Limb (tissue), 2 donors: Measurements from ENCODE around the gene ZNF783.
"Not testable (repeated sequence)": the region's sequence is repeated elsewhere in the genome, so short reads cannot be mapped to it uniquely, and the experiment has no call there.

Experiments used
- DNase-seq, 2 donors: peaks; one replicate each; pipeline ENCODE4 v3.0.0-alpha.2; 2016; ENCODE audit errors: extremely low spot score in 2 of 2

The ZNF783 gene

GRCh38 chr7:149297034-149297755, 35.2 kb downstream of the ZNF783 start:
- DNase-seq = no peak

GRCh38 chr7:149300620-149301285, 38.8 kb downstream of the ZNF783 start:
- no peak for DNase-seq

- no peak for DNase-seq
Measured at GRCh38 chr7:149302222-149302621, 40.2 kb downstream of the ZNF783 start.

DNA sequence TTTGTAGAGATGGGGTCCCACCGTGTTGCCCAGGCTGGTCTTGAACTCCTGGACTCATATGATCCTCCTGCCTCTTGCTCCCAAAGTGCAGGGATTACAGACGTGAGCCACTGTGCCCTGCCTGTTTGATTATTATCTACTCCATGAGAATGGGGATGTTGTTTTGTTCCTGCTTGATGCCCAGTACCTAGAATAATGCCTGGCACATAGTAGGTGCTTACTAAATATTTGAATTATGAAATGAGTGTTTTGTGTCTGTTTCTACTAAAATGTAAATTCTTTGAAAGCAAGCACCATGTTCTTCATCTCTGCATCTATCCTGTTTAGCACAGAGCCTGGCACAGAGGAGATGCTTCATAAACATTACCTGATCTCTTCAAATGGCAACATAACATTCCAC, 40.9 kb downstream of the ZNF783 start:
- DNase-seq = no peak

GRCh38 chr7:149304006-149304405, 42.0 kb downstream of the ZNF783 start:
- DNase-seq = no peak

DNA sequence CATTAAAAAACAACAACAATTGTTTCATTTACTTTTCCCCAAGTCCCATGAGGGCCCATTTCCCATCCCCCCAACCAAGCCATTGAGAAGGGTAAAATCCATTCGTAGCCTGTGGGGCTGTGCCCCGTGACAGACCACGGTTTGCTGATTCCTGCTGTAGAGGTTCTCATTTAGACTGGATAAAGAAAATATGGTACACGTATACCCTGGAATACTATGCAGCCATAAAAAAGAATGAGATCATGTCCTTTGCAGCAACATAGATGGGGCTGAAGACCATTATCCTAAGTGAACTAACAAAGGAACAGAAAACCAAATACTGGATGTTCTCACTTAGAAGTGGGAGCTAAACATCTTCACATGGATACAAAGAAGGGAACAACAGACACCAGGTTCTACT, 44.9 kb downstream of the ZNF783 start:
- DNase-seq = no peak

DNA sequence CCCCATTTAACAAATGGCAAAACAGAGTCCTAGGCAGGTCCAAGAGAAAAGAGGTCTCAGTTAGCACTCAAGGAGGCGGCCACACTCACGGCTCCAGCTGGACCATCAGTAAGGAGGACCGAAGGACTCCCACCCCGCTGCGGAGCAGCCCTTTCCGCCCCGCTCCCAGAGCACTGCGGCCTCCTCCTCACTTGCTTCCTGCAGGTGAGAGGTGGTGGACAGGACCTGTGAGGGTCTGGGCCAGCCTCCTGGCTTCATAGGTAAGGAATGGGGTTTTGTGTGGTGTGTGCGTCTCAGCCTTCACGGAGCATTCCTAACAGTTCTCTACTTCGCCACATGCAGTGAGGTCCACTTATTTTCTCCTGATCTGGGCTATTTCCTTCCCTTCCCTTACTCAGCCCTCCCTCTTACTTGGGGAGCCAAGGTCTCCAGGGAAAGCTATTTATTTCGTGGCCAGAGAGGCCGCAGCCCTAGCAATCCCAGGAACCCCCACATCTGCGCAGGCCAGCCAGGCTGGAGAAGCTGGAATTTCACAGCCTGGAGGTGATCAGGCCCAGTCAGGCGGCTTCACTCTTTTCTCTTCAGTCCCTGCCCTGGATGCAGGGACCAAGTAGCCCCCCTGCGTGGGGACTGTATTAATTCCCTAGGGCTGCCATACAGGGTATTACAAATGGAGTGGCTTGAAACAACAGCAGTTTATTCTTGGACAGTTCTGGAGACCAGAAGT, 45.9 kb downstream of the ZNF783 start:
- DNase-seq = no peak

- DNase-seq = peak in 1 of 2 donors; percentile 11
Measured at GRCh38 chr7:149310113-149310836, 48.3 kb downstream of the ZNF783 start.

GRCh38 chr7:149310990-149311573, 49.1 kb downstream of the ZNF783 start:
- DNase-seq = no peak

DNA sequence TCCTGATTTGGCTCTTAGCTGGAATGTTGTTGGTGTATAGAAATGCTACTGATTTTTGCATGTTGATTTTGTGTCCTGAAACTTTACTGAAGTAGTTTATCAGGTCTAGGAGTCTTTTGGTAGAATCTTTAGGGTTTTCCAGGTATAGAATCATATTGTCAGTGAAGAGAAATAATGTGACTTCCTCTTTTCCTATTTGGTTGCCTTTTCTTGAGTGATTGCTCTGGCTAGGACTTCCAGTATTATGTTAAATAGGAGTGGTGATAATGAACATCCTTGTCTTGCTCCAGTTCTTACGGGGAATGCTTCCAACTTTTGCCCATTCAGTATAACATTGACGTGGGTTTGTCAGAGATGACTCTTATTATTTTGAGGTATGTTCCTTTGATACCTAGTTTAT, 52.0 kb downstream of the ZNF783 start:
- no peak for DNase-seq

DNA sequence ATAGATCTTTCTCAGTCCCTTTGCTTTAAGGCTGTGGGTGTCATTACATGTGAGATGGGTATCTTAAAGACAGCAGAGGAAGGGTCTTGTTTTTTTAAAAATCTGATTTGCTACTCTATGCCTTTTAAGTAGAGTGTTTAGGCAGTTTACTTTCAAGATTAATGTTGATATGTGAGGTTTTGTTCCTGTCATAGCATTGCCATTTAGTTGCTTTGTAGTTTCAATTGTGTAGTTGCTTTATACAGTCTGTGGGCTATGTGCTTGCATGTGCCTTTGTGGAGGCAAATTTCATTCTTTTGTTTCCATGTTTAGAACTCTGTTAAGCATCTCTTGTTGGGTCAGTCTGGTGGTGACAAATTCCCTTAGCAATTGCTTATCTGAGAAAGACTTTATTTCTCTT, 54.6 kb downstream of the ZNF783 start:
- no peak for DNase-seq

DNA sequence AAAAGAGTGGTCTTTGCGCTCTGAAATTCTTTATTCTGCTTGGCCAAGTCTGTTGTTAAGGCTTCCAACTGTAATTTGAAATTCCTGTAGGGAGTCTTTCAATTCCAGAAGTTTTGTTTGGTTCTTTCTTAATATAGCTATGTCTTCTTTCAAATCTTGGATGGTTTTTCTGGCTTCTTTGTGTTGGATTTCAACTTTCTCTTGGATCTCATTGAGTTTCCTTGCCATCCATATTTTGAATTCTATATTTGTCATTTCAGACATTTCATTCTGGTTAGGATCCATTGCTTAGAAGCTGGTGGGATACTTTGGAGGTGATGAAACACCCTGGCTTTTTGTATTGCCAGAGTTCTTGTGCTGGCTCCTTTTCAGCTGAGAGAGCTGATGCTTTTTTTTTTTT, 55.5 kb downstream of the ZNF783 start:
- no peak for DNase-seq

DNA sequence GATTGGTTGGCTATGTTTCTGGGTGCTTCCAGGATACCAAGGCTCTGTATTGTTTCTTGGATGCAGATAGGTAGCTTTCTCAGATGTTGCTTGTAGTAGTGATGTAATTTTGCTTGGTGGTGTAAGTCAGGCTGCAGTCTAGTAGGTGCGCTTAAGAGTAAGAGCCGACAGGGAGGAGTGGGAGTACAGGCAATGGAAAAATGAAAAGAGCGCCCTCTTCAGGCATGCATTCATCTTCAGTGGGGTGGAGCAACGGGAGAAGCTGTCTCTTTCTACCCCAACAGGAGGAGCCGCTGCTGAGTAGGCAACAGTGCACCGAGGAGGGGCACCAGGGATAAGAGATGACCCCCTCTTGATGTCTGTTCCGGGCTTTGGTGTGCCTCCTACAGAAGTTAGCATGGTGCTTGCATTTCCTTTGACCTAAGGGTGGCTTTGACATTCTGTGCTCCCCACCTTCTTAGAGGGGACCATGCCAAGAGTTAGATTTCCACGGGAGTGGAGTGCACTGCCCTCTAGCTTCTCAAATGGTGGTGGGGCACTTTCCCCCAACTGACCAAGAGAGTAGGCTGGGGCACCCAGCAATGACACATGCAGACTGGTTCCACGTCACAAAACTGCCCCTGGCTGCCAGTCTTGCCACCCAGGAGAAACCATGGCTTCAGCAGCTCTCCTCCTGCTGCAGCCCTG, 56.1 kb downstream of the ZNF783 start:
- no peak for DNase-seq

DNA sequence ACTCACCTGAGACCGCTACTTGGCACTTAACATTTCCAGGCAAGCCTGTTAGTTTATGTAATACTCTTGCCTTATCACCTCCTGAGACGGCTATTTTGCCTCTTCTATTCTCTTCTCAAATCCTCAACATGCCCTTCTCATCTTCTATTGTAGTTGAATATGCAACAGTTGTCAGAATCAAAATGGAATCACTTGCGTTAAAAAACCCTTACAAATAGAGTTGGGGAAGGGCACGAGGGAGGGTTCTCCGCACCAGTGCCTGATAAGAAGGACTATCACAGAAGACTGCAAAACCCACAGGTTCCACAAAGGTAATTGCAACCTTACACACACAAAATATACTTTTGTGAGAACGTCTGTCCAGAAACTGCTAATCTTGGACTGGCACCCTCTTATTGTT, 57.4 kb downstream of the ZNF783 start:
- no peak for DNase-seq

DNA sequence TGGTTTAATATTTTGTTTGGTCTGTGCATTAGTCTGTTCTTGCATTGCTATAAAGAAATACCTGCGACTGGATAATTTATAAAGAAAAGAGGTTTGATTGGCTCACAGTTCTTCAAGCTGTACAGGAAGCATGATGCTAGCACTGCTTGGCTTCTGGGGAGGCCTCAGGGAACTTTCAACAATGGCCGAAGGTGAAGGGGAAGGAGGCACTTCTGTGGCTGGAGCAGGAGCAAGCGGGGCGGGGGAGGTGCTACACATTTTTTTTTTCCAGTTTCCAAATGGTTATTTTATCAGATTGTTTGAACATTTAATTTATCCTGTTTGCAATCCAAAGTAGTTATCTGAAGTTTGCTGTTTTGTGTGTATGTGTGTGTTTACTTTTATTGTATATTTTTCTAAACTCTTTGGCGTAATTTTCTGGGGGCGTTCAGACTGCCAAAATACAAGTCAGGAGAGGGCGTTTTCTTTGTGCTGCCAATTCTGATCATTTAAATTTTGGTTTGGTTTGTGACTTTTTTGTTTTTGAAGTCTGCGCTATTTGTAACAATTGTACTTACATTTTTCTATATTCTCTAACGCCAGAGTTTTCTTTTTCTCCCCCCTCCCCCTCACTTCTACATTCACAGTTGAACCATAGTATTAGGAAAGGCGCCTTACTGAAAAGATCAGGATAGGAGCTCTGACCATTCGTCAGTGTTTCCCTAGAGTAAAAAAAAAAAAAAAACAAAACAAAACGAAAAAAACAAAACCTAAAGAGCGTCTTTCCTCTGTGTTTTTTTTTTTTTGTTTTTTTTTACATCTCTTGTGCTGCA, 58.5 kb downstream of the ZNF783 start:
- no peak for DNase-seq

GRCh38 chr7:149321125-149321905, 59.3 kb downstream of the ZNF783 start:
- not testable (repeated sequence) for DNase-seq

DNA sequence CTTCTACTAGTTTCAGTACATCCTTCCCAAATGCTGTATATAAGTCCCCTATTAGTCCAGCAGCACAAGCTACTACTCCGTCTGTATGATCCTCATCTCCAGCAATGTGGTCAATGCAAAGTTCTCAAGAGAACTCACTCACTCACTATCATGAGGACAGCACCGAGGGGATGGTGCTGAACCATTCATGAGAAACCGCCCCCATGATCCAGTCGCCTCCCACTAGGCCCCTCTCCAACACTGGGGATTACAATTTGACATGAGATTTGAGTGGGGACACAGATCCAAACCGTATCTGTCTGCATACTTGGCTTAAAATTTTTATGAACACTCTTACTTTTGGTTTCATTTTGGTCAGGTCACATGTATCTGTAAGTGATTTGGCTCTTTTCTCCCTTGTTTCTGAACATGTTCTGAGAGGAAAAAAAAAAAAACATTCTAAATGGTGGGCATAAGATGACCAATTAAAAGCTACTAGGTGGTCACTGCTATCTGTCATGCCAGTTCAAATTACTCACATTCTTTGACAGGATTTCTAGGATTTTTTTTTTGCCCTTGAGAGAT, 60.1 kb downstream of the ZNF783 start:
- DNase-seq = no peak

- no peak for DNase-seq
Measured at GRCh38 chr7:149322737-149323136, 60.7 kb downstream of the ZNF783 start.

- DNase-seq = no peak
Measured at GRCh38 chr7:149325248-149325647, 63.3 kb downstream of the ZNF783 start.
